Measurements from ENCODE around the gene CDC14A.
"Not testable (repeated sequence)": the region's sequence is repeated elsewhere in the genome, so short reads cannot be mapped to it uniquely, and the experiment has no call there.

The CDC14A gene

DNA sequence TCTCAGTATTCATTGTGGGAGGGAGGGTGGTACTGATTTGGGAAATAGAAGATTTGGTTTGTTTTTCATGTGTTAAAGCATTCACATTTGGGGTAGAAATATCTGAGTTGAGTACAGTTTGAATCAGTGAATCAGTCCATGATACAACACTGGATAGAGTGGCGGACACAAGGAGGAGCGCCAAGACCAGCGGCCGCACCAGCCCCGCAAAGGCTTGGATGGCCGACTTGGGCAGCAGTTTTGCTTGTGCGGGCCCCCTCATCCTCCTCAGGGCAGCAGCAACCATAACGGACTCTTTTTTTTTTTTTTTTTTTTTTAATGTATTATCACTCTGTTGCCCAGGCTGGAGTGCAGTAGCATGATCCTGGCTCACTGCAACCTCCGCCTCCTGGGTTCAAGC is 20.0 kb upstream of the CDC14A start:
- DNase-seq (ENCODE audit: low read depth in 1 of 2, low spot score in 1 of 2) = no peak

DNA sequence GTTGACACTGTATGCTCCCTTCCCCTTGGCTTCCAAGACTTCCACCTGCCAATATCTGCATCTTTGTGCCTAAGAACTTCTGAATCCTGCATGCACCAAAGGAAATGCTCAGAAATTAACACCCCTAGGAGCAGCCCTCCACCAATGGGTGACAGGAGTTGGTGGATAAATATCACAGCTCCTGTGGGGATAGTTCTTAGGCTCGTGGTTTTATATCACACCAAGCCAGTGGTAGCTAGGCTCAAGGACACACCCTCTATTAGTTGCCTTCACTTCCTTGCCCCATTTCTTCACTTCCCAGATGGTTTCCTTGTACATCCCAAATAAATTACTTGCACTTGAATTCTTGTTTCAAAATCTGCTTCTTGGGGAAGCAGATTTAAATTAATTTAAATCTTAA is 16.9 kb upstream of the CDC14A start:
- DNase-seq (ENCODE audit: low read depth in 1 of 2, low spot score in 1 of 2) = no peak

DNA sequence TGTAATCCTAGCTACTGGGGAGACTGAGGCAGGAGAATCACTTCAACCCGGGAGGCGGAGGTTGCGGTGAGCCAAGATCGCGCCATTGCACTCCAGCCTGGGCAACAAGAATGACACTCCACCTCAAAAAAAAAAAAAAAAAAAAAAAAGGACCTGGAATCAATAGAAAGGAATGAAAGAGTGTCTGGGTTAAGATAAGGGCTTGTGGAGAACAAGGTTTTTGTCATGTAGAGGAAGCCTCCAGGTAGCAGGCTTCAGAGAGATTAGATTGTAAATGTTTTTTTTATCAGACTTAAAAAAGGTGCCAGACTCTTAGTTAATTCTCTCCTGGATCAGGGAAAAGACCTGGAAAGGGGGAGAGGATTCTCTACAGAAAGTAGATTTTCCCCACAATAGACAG is 14.4 kb upstream of the CDC14A start:
- DNase-seq (ENCODE audit: low read depth in 1 of 2, low spot score in 1 of 2) = not testable (repeated sequence)

GRCh38 chr1:100339735-100340134 is 12.6 kb upstream of the CDC14A start:
- not testable (repeated sequence) for DNase-seq (ENCODE audit: low read depth in 1 of 2, low spot score in 1 of 2)

DNA sequence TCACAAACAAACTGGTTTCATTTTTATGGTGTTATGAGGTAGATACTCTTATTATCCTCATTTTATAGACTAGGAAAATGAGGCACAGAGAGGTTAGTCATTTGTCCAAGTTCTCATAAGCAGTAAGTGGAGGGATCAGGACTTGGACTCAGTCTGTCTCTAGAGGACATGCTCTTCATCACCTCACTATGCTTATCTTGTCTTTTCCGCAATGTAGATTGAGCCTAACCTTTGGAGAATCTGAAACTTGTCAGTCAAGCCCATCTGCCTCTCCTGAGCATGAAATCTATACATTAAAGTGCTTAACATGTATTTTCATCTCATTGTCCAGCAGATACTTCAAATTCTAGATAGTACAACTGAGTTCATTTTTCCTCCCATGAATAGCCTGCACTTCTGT is 11.8 kb upstream of the CDC14A start:
- no peak for DNase-seq (ENCODE audit: low read depth in 1 of 2, low spot score in 1 of 2)

- DNase-seq (ENCODE audit: low read depth in 1 of 2, low spot score in 1 of 2) = no peak
Measured at GRCh38 chr1:100342348-100342747, 10.0 kb upstream of the CDC14A start.

DNA sequence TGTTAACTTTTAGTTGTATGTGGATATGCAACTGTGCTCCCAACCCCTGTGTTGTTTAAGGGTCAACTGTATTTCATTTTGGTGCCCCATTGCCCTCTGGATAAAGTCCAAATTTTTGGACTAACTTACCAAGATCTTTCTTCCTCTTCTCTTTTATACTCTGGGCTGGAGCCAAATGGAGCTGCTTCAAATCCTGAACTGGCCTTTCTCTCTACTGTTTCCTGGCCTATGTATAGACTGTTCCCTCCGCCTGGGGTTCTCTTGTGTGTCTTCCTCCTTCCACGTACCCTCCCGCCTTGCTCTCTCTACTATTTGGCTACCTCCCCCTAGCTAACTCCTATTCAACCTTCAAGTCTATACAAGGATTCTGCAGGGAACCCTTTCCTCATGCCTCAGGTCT is 8.4 kb upstream of the CDC14A start:
- DNase-seq (ENCODE audit: low read depth in 1 of 2, low spot score in 1 of 2) = no peak

DNA sequence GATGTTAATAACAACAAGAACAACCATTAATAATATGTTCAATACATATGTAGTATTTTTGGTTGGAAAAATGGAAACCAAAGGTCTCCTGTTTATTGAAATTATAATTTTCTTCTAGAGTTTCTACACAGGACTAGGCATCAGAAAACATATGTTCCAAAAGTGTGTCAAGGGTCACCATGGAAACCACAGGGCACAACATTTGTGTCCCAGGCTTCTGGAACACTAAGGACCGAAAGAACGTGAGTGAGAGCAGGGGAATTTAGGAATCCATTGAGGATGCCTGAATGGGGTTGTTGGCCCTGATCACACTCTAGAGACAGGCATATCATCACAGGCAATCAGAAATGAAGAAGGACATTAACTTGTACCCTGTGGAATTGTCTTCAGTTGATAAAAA is 7.5 kb upstream of the CDC14A start:
- no peak for DNase-seq (ENCODE audit: low read depth in 1 of 2, low spot score in 1 of 2)

- no peak for DNase-seq (ENCODE audit: low read depth in 1 of 2, low spot score in 1 of 2)
Measured at GRCh38 chr1:100346387-100346786, 5.9 kb upstream of the CDC14A start.

GRCh38 chr1:100347009-100347966 is 5.0 kb upstream of the CDC14A start:
- no peak for DNase-seq (ENCODE audit: low read depth in 1 of 2, low spot score in 1 of 2)

GRCh38 chr1:100348549-100349144 is 3.7 kb upstream of the CDC14A start:
- no peak for DNase-seq (ENCODE audit: low read depth in 1 of 2, low spot score in 1 of 2)

DNA sequence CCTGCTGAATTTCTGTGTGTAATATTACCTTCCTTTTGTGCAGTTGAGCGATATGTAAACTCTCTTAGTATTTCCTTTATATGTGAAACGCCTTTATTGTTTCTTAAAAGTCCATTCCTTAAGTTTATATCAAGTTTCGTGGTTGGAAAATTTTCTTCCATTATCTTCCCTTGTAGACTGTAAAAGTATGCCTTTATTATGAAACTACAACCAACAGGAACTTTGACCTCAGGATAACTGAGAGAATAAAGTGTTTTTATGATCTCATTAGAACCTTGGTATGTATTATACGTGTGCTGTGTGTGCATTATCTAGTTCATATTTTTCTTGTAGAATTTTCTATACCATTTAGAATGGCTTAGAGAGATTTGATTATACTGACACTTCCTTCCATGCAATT is 3.1 kb upstream of the CDC14A start:
- no peak for DNase-seq (ENCODE audit: low read depth in 1 of 2, low spot score in 1 of 2)

- DNase-seq (ENCODE audit: low read depth in 1 of 2, low spot score in 1 of 2) = no peak
Measured at GRCh38 chr1:100350787-100351094, 1.6 kb upstream of the CDC14A start.

DNA sequence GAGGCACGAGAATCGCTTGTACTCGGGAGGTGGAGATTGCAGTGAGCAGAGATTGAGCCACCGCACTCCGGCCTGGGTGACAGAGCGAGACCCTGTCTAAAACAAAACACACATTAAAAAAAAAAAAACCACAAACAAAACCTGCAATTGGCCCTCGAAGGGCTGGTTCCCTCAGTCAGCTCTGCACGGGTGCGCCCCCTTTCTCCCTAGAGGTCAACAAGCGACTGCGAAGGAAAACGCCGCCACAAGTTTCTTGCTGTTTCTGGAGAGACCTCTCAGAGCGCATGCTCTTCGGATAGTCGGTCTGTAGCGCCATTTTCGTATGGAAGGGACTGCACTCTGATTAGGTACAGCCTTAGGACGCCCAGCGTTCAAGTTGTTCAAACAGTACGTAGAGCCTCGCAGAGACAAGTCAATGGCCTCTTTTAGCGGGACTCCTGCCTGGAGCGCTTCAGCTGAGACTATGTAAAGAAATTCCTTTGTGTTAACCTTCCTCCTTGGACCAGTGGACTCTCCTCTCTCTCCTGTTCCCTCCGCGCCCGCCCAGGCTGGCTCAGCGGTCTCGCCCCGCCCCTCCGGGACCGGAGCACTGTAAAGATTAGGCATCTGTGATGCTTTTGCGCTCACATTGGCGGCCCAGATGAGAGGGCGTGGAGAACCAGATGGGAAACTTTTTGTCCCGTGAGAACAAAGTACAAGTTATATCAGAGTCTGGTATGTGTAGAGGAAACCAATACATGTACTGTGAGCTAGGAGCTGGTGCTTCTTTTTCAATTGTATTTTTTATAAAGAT is 1.0 kb upstream of the CDC14A start:
- peak; percentile 64 to 77 for DNase-seq (ENCODE audit: low read depth in 1 of 2, low spot score in 1 of 2)

DNA sequence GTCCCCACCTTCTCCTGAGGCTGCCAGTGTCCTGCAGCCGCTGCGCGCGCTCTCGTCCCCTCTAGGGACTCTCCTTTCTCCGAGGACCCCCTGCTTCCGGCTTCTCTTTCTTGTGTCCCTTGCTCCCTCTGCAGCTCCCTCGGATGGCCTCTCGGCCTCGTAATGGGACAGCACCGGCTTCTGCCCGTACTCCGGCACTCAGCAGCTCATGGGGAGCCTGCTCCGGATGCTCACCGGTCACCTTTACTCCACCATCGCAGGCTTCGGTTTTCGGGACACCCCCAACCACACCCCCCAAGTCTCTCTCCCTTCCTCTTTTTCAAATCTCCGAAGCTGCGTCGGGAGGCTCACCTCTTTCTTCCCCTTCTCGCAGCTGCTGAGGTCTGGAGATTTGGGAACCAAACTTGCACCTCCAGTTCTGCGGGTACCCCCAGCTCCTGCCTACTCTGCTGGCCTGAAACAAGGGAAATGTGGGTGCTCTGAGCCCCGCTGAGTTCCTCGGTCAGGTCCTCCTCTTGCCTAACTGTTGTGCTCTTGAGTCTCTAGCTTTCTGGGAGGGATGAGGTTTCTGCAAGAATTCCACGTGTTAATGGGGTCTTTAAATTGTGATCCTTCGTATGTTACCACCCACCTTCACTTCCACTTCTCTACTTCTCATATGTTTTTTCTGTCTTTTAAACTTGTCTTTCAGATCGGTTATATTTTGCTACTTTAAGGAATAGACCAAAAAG is 930 bp downstream of the CDC14A start:
- peak in 1 of 2 donors; percentile 21 for DNase-seq (ENCODE audit: low read depth in 1 of 2, low spot score in 1 of 2)

DNA sequence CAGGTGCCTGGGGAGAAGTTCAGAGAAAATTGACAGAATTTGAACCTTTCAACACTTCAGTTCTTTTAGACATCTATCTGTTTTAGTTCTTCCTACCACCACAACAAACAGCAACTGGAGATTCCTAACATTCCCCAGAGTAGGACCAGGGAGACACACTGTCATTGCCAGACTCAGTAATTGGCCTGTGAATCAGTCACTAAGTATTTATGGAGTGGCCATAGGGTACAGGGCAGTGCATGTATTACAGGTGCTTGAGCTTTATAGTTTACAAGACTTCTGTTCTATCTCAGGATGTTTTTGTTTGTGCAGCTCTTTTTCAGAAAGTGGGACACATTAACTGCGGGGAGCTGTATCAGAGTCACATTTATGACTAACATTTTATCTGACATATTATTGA is 1.7 kb downstream of the CDC14A start:
- DNase-seq (ENCODE audit: low read depth in 1 of 2, low spot score in 1 of 2) = no peak

DNA sequence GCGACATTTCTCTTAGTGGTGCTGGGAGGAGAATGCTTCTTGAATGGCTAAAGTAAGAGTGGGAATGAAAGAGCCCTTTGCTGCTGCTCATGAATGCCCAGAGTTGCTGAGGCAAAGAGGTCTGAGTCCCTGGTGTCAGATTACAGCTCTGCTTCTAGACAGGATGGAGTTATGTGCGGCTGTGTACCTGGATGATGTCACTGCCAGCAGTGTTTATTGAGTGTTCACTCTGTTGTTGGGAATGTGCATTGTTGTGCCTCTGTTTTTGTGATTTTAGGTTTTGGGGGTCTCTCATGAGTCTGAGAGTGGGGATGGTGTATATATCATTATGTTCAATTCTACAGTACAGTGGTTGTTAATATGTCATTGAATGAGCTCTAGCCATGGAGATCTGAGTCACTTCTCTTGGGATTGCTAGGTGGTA is 2.7 kb downstream of the CDC14A start:
- no peak for DNase-seq (ENCODE audit: low read depth in 1 of 2, low spot score in 1 of 2)

DNA sequence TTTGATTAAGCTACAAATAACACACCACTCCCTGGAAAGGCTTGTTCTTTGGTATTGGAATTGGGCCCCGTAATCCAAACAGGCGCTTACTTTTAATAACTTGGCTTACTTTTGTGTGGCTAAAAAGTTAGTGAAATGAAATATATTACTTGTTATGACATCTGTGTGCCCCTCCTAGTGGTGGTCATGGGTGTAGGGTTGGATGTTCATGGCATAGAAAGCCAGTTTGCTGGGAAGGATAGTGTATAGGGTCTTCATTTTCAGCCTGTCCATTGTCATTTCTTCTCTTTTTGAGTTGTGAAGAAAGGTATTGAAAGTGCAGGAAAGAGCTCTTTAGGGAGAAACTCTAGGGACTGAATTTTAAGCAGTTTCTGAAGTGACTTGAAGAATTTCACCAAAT is 5.9 kb downstream of the CDC14A start:
- no peak for DNase-seq (ENCODE audit: low read depth in 1 of 2, low spot score in 1 of 2)

GRCh38 chr1:100359139-100359538 is 6.8 kb downstream of the CDC14A start:
- no peak for DNase-seq (ENCODE audit: low read depth in 1 of 2, low spot score in 1 of 2)

- DNase-seq (ENCODE audit: low read depth in 1 of 2, low spot score in 1 of 2) = no peak
Measured at GRCh38 chr1:100360790-100361510, 8.6 kb downstream of the CDC14A start.
